ENCODE data around the gene ATP5PO.

Gene ATP5PO

DNA sequence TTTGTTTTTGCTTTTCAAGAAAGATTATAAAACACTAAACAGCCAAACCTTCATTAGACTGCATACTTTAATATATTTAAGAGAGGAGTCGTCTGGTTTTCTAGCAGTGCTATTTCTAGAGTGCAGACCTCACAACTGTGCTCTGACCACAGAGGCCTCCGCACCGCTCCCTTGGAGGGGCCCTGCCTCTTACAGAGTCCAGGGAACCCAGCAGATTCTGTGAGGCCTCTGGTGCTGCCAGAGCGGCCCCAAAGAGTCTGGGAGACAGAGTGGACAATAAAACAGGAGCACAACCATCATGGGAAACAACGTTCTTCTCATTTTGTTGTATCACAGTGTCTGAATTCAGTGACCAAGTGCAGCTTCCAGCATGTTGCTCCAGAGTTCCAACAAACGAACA, 5.8 kb downstream of the ATP5PO start:
- Histone ChIP-seq H3K4me1 (ENCODE audit: control insufficient read depth, insufficient read depth, low read length) (peaks cover 4% of the 10 kb centered on the region), H3K4me3 (ENCODE audit: low read length) (no peak overlapping the region), H3K27me3 (ENCODE audit: control insufficient read depth, insufficient read depth, low read length) (no peaks in the 10 kb centered on the region), H3K9me3 (ENCODE audit: control insufficient read depth, low read length) (no peaks in the 10 kb centered on the region), H3K36me3 (ENCODE audit: control insufficient read depth, insufficient read depth, low read length) (peaks cover 10% of the 10 kb centered on the region), H3K9ac (ENCODE audit: low read length) (no peak overlapping the region)

DNA sequence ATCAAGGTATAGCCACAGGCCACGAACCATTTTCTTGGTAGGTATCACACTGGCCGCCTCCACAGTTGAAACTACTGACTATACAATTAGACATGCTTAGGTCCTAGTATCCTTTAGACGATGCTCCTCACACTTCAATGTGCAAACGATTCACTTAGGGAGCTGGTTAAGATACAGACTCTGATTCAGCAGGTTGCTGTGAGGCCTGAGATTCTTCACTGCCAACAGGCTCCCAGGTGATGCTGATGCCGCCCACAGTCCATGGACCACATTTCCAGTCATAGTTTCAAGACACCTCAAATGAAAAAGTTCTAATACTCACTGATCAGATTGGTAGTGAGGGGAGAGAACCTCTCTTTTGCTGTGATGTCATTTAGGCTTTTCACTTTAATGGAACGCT, 6.8 kb downstream of the ATP5PO start:
- H3K9me3 ChIP-seq (ENCODE audit: control insufficient read depth, low read length): no peaks in the 10 kb centered on the region
- peaks cover 18% of the 10 kb centered on the region for H3K36me3 ChIP-seq (ENCODE audit: control insufficient read depth, insufficient read depth, low read length)
- H3K27me3 ChIP-seq (ENCODE audit: control insufficient read depth, insufficient read depth, low read length): no peaks in the 10 kb centered on the region
- H3K9ac ChIP-seq (ENCODE audit: low read length): no peak overlapping the region
- H3K4me1 ChIP-seq (ENCODE audit: control insufficient read depth, insufficient read depth, low read length): peaks cover 4% of the 10 kb centered on the region
- no peak overlapping the region for H3K4me3 ChIP-seq (ENCODE audit: low read length)

DNA sequence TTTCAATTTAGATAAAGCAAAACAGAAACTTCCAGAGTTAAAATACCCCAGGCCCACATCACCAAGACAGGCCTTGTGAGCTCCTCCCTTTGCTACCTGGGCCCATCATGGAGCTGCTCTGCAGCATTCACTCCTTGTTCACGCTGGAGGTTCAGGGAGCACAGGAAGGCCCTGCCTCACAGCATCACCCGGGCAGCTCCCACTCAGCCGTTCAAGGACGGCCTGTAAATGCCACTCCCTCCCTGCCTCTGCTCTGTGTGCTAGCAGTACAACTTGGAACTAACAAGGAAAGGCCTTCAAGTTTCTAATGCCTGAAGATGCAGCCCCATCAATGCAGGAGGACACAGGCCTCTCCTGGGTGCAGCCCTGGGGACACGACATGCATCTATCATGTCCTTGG, 11.6 kb downstream of the ATP5PO start:
- Histone ChIP-seq H3K4me3 (ENCODE audit: low read length) (no peak overlapping the region), H3K9ac (ENCODE audit: low read length) (no peak overlapping the region), H3K27me3 (ENCODE audit: control insufficient read depth, insufficient read depth, low read length) (no peaks in the 10 kb centered on the region), H3K4me1 (ENCODE audit: control insufficient read depth, insufficient read depth, low read length) (no peaks in the 10 kb centered on the region), H3K36me3 (ENCODE audit: control insufficient read depth, insufficient read depth, low read length) (peaks cover 24% of the 10 kb centered on the region), H3K9me3 (ENCODE audit: control insufficient read depth, low read length) (no peaks in the 10 kb centered on the region)

DNA sequence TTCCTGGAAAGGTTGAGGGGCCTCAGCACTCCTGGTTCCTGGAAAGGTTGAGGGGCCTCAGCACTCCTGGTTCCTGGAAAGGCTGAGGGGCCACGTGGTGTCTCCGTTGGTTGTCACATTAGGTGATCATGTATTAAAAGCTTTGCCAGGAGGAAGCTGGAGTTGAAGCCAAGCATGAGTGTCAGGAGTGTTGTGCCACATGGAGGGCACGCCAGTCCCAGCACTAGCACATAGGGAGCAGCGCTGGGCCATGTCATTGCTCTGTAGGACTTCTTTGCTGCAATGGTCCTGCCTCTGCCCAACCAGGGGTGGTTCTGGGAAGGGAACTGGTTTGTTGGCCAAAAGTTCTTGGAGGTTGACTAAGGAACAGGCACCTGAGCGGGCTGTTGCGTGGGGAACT, 13.3 kb downstream of the ATP5PO start:
- no peaks in the 10 kb centered on the region for H3K27me3 ChIP-seq (ENCODE audit: control insufficient read depth, insufficient read depth, low read length)
- no peak overlapping the region for H3K9ac ChIP-seq (ENCODE audit: low read length)
- H3K36me3 ChIP-seq (ENCODE audit: control insufficient read depth, insufficient read depth, low read length): peaks cover 20% of the 10 kb centered on the region
- H3K4me3 ChIP-seq (ENCODE audit: low read length): no peak overlapping the region
- no peaks in the 10 kb centered on the region for H3K4me1 ChIP-seq (ENCODE audit: control insufficient read depth, insufficient read depth, low read length)
- H3K9me3 ChIP-seq (ENCODE audit: control insufficient read depth, low read length): no peaks in the 10 kb centered on the region

DNA sequence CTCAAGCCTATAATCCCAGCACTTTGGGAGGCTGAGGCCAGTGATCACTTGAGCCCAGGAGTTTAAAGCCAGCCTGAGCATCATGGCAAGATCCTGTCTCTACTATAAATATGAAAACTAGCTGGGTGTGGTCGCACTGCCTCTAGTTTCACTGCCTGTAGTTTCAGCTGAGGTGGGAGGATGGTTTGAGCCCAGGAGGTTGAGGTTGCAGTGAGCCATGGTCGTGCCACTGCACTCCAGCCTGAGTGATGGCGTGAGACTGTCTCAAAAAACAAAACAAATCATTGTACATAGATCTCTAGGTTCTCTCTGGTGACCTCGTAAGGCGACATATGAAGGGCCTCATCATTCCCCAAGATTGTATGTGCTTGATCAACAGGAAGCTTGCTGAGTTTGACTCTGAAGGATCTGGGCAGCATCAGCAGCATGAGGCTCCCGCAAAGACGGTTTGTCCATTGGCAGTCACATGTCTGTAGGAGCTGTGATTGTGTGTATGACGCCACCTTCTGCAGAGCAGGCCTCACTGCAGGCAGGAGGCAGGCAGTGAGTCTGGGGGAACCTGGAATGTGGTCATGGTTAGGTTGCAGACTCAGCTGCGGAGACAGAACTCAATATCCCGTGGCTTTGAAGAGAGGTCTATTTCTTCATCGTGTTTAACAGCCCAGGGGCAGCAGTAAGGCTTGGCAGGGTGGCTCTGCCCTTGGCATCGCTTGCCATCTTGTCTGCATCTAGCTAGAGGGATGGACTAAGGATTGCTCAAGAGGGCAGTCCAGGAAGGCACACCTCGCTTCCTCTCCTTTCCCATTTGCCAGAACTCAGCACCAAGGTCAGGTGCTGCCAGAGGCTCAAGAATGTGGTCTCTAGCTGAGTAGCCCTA, 14.0 kb downstream of the ATP5PO start:
- Histone ChIP-seq H3K27me3 (ENCODE audit: control insufficient read depth, insufficient read depth, low read length) (no peaks in the 10 kb centered on the region), H3K9me3 (ENCODE audit: control insufficient read depth, low read length) (no peaks in the 10 kb centered on the region), H3K9ac (ENCODE audit: low read length) (no peak overlapping the region), H3K4me1 (ENCODE audit: control insufficient read depth, insufficient read depth, low read length) (no peaks in the 10 kb centered on the region), H3K36me3 (ENCODE audit: control insufficient read depth, insufficient read depth, low read length) (peaks cover 20% of the 10 kb centered on the region), H3K4me3 (ENCODE audit: low read length) (no peak overlapping the region)

DNA sequence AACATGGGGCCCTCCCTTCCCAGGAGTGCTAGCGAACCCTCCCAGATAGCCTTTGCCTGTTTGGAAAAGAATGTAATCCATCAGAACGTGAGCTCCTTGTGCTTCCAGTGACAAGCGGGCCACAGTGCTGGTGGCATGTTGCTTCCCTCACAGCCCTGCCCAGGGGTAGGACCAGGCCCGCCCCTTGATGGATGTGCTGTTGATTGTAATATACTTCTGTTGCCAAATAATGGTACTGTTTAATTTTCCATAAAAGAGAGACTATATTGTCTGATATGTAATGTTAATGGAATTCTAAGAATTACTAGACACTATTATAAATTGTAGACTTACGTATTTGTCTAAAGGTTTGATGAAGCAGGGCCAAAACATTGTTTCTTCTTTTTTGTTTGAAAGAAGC, 16.4 kb downstream of the ATP5PO start:
- Histone ChIP-seq H3K4me1 (ENCODE audit: control insufficient read depth, insufficient read depth, low read length) (peaks cover 6% of the 10 kb centered on the region), H3K36me3 (ENCODE audit: control insufficient read depth, insufficient read depth, low read length) (peaks cover 9% of the 10 kb centered on the region), H3K27me3 (ENCODE audit: control insufficient read depth, insufficient read depth, low read length) (no peaks in the 10 kb centered on the region), H3K4me3 (ENCODE audit: low read length) (no peak overlapping the region), H3K9ac (ENCODE audit: low read length) (no peak overlapping the region), H3K9me3 (ENCODE audit: control insufficient read depth, low read length) (no peaks in the 10 kb centered on the region)

DNA sequence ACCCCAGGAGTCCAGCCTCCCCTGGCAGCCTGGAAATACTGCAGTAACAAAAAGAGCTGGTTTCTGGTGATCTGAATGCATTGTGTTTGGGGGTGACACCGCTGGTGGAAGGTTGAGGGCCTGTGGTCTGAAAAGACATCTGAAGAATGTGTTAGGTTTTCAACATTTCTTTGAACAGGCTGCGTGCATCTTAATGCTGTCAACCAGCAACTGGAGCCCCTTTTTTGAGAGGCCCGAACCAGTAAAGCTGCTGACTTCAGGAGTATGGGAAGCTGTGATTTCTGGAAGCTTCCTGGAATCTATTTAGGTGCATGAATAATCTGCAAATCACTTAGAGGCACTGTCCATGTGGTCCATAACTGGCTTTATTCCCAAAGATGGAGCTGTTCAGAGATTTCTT, 17.0 kb downstream of the ATP5PO start:
- Histone ChIP-seq H3K4me3 (ENCODE audit: low read length) (no peak overlapping the region), H3K27me3 (ENCODE audit: control insufficient read depth, insufficient read depth, low read length) (no peaks in the 10 kb centered on the region), H3K9ac (ENCODE audit: low read length) (no peak overlapping the region), H3K4me1 (ENCODE audit: control insufficient read depth, insufficient read depth, low read length) (peaks cover 6% of the 10 kb centered on the region), H3K9me3 (ENCODE audit: control insufficient read depth, low read length) (no peaks in the 10 kb centered on the region), H3K36me3 (ENCODE audit: control insufficient read depth, insufficient read depth, low read length) (peaks cover 6% of the 10 kb centered on the region)

DNA sequence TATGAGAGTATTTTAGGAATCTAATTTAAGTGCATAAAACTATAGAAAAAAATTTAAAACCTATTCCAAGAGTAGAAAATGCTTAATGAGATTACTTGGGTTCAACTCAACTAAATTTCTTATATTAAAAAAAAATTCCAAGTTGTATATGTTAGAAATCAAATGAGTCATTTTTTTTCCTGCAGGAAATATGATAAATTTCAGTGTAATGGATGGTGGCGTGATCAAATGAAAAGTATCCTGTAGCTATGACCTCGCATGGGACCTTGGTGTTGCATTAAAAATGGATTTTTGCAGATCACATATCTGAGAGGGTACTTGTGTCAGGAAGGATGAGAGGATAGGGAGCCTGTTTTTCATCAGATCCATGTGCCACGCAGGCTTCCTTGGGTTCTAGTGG, 17.9 kb downstream of the ATP5PO start:
- Histone ChIP-seq H3K27me3 (ENCODE audit: control insufficient read depth, insufficient read depth, low read length) (no peaks in the 10 kb centered on the region), H3K9me3 (ENCODE audit: control insufficient read depth, low read length) (no peaks in the 10 kb centered on the region), H3K36me3 (ENCODE audit: control insufficient read depth, insufficient read depth, low read length) (peaks cover 4% of the 10 kb centered on the region), H3K9ac (ENCODE audit: low read length) (no peak overlapping the region), H3K4me1 (ENCODE audit: control insufficient read depth, insufficient read depth, low read length) (peaks cover 6% of the 10 kb centered on the region), H3K4me3 (ENCODE audit: low read length) (no peak overlapping the region)

DNA sequence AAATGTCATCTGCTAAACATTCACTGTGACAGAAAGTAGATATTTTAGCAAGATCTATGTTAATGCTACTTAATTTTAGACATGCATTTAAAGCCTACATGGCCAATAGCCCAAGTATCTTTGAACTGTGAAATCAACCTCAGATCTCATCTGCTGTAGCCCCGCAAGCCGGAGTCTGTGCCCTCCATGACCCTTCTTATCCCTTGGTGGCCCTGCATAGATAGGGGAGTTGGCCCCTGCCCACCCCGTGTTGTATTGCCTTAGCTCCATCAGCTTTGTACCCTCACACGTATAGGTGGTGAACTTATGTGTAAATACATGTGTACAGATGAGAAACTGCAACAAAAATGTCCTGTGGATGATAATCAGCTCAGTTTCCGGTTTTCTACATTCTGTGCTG, 18.5 kb downstream of the ATP5PO start:
- Histone ChIP-seq H3K9me3 (ENCODE audit: control insufficient read depth, low read length) (no peaks in the 10 kb centered on the region), H3K9ac (ENCODE audit: low read length) (no peak overlapping the region), H3K36me3 (ENCODE audit: control insufficient read depth, insufficient read depth, low read length) (no peaks in the 10 kb centered on the region), H3K4me1 (ENCODE audit: control insufficient read depth, insufficient read depth, low read length) (peaks cover 6% of the 10 kb centered on the region), H3K4me3 (ENCODE audit: low read length) (no peak overlapping the region), H3K27me3 (ENCODE audit: control insufficient read depth, insufficient read depth, low read length) (no peaks in the 10 kb centered on the region)

DNA sequence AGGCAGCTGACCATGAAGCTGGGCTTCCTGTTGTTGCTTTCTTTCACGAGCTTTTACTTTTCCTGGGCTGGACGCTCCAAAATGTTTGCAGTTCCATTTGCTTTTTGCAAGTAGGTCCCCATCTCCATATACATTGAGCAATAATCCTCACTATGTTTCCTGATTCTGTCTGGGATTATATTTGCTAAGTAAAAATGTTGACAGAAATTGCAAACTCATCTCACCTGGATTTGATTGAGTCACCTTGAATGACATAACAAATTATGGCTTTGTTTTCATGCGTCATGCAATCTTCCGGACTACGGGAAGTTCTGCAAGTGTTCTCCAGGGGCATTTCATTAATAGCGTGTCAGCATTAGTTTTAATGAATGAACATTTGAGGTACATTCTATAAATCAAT, 18.9 kb downstream of the ATP5PO start:
- Histone ChIP-seq H3K27me3 (ENCODE audit: control insufficient read depth, insufficient read depth, low read length) (no peaks in the 10 kb centered on the region), H3K4me3 (ENCODE audit: low read length) (no peak overlapping the region), H3K4me1 (ENCODE audit: control insufficient read depth, insufficient read depth, low read length) (peaks cover 6% of the 10 kb centered on the region), H3K9ac (ENCODE audit: low read length) (no peak overlapping the region), H3K9me3 (ENCODE audit: control insufficient read depth, low read length) (no peaks in the 10 kb centered on the region), H3K36me3 (ENCODE audit: control insufficient read depth, insufficient read depth, low read length) (no peaks in the 10 kb centered on the region)

DNA sequence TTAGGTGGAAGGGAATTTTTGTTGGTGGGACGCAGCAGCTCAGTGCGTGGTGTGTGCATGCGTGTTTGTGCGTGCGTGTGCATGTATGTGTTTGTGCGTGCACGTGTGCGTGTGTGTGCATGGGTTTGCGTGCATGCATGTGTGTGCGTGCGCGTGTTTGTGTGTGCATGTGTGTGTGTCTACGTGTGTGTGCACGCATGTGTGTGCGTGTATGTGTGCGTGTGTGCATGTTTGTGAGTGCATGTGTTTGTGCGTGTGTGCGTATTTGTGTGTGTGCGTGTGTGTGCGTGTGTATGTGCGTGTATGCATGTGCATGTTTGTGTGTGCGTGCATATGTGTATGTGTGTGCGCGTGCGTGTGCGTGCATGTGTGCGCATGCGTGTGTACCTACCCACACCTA, 20.2 kb downstream of the ATP5PO start:
- H3K4me1 ChIP-seq (ENCODE audit: control insufficient read depth, insufficient read depth, low read length): peaks cover 6% of the 10 kb centered on the region
- no peaks in the 10 kb centered on the region for H3K9me3 ChIP-seq (ENCODE audit: control insufficient read depth, low read length)
- no peaks in the 10 kb centered on the region for H3K27me3 ChIP-seq (ENCODE audit: control insufficient read depth, insufficient read depth, low read length)
- no peak overlapping the region for H3K4me3 ChIP-seq (ENCODE audit: low read length)
- H3K9ac ChIP-seq (ENCODE audit: low read length): no peak overlapping the region
- no peaks in the 10 kb centered on the region for H3K36me3 ChIP-seq (ENCODE audit: control insufficient read depth, insufficient read depth, low read length)

DNA sequence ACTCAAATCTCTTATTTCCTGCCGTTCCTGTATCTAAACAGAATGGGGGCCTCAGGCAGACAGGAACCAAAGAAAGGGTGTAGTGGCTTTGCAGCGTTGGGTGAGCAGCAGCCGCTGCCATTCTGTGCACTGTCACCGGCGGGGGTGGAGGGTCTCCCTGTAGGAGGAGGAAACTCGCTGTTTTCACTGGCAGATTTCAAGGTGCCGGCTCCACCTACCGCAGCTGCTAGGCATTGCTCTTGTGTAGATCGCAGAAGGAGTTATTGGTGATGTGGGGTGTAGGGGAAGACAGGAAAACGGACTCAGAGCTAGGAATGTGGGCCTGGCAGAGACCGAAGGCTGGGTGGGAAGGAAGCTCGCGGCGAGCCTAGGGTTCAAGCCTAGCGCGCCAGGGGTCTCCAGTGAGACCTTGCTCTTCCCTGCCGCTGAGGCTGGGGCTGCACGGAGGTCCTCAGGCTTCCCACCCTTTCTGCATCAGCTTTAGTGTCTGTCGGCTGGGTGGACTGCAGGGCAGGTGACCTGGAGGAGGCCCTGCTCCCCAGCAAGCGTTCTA, 20.8 kb downstream of the ATP5PO start:
- Histone ChIP-seq H3K9ac (ENCODE audit: low read length) (peak overlapping the region; percentile 8), H3K4me1 (ENCODE audit: control insufficient read depth, insufficient read depth, low read length) (peaks cover 6% of the 10 kb centered on the region), H3K27me3 (ENCODE audit: control insufficient read depth, insufficient read depth, low read length) (no peaks in the 10 kb centered on the region), H3K36me3 (ENCODE audit: control insufficient read depth, insufficient read depth, low read length) (no peaks in the 10 kb centered on the region), H3K4me3 (ENCODE audit: low read length) (peak overlapping the region; percentile 9), H3K9me3 (ENCODE audit: control insufficient read depth, low read length) (no peaks in the 10 kb centered on the region)

Data from mucosa of stomach (tissue), 1 donor.